Adipocyte (in vitro differentiated cells): ENCODE data around the gene ATP9A.

Experiments
- DNase-seq: peaks from one replicate; pipeline ENCODE4 v3.0.0-alpha.2; 2015; ENCODE audit warnings: low read depth
- H3K27me3 ChIP-seq: replicated peaks from 2 replicates; pipeline ENCODE4 v1.7.0; 2013; ENCODE audit warnings: mild to moderate bottlenecking, low read length, moderate library complexity; ENCODE audit not compliant: control insufficient read depth, insufficient read depth
- H3K36me3 ChIP-seq: 2 replicates; pipeline ENCODE4 v1.7.0; 2013; ENCODE audit warnings: low read length, mild to moderate bottlenecking, moderate library complexity; ENCODE audit not compliant: control insufficient read depth, insufficient read depth, severe bottlenecking
- H3K4me1 ChIP-seq: 2 replicates; pipeline ENCODE4 v1.7.0; 2013; ENCODE audit warnings: mild to moderate bottlenecking, low read length, moderate library complexity; ENCODE audit not compliant: control insufficient read depth, insufficient read depth
- H3K4me3 ChIP-seq: 2 replicates; pipeline ENCODE4 v1.7.0; 2013; ENCODE audit warnings: mild to moderate bottlenecking, low read length, moderate library complexity
- H3K9ac ChIP-seq: 2 replicates; pipeline ENCODE4 v1.7.0; 2013; ENCODE audit warnings: mild to moderate bottlenecking, low read length, moderate library complexity
- H3K9me3 ChIP-seq: 2 replicates; pipeline ENCODE4 v1.7.0; 2013; ENCODE audit warnings: mild to moderate bottlenecking, low read length, moderate library complexity; ENCODE audit not compliant: control insufficient read depth

Gene ATP9A

DNA sequence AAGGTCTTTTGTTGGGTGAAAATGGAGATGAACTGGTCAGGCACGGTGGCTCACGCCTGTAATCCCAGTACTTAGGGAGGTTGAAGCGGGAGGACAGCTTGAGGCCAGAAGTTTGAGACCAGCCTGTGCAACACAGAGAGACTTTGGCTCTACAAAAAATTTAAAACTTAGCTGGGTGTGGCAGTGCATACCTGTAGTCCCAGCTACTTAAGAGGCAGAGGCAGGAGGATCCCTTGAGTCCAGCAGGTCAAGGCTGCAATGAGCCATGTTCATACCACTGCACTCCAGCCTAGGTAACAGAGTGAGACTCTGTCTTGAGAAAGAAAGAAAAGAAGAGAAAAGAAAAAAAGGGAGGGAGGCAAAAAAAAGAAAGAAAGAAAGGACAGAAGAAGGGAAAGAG lies 134.8 kb downstream of the ATP9A start:
- Histone ChIP-seq H3K36me3 (peaks cover 30% of the 10 kb centered on the region), H3K4me1 (peaks cover 23% of the 10 kb centered on the region), H3K9me3 (no peaks in the 10 kb centered on the region), H3K4me3 (no peak overlapping the region), H3K9ac (no peak overlapping the region), H3K27me3 (no peaks in the 10 kb centered on the region)
- no peak for DNase-seq

DNA sequence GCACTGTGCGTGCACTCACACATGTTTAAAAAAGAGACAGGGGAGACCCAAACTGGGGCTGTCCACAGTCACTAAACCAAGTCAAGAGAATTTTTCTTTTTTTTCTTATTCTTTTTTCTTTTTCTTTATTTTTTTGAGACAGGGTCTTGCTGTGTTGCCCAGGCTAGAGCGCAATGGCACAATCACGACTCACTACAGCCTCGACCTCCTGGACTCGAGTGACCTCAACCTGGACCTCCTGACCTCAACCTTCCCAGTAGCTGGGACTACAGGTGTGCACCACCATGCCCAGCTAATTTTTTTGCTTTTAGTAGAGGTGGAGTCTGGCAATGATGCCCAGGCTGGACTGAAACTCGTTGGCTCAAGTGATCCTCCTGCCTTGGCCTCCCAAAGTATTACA lies 136.2 kb downstream of the ATP9A start:
- Histone ChIP-seq H3K4me3 (peak overlapping the region; percentile 63), H3K4me1 (peaks cover 23% of the 10 kb centered on the region), H3K27me3 (no peaks in the 10 kb centered on the region), H3K36me3 (peaks cover 36% of the 10 kb centered on the region), H3K9me3 (no peaks in the 10 kb centered on the region), H3K9ac (peak overlapping the region; percentile 65)
- no peak for DNase-seq

DNA sequence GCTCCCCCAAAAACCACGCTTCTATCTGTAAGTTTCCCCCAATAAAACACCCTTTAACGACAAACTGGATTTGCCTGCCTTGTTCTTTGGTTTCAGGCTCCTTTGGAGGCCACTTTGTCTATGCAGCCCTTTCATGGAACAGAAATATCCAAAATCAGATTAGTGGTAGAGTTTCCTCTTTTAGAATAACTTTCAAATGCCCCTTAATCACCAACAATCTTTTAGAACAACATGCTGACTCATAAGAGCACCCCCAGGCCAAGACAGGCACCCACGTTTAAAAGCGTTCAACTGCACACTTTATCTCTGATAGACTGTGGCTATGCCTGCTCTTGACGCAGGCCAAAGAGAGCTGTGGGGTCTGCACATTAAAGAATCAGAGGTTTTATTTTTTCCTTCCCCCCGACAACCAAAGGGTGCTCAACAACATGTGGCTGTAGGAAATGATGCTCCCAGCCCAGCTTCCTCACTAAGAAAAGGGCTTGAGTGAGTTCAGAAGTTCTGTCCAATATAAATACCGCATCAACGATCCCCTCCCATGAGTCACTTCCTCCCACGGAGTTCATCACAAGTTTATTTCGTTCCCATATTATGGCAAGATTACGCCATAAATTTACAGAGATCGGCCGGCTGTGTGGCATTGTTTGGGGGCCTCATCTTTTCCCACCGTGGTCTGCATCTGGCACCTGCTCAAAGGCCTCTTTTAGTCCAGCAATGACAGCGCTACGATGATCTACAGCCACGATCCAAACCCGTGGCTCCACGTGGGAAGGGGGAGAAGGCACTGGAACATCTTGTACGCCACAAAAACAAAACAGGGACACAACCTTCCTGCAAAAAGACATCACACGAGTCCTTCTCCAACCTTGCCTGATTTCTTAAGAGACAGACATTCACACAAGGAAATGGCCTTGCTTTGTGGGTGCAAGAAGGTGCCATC lies 136.9 kb downstream of the ATP9A start:
- DNase-seq, result peak; percentile 97
- Histone ChIP-seq H3K27me3 (no peaks in the 10 kb centered on the region), H3K4me1 (peaks cover 23% of the 10 kb centered on the region), H3K36me3 (peaks cover 33% of the 10 kb centered on the region), H3K4me3 (peak overlapping the region; percentile 63), H3K9me3 (no peaks in the 10 kb centered on the region), H3K9ac (peak overlapping the region; percentile 65)

DNA sequence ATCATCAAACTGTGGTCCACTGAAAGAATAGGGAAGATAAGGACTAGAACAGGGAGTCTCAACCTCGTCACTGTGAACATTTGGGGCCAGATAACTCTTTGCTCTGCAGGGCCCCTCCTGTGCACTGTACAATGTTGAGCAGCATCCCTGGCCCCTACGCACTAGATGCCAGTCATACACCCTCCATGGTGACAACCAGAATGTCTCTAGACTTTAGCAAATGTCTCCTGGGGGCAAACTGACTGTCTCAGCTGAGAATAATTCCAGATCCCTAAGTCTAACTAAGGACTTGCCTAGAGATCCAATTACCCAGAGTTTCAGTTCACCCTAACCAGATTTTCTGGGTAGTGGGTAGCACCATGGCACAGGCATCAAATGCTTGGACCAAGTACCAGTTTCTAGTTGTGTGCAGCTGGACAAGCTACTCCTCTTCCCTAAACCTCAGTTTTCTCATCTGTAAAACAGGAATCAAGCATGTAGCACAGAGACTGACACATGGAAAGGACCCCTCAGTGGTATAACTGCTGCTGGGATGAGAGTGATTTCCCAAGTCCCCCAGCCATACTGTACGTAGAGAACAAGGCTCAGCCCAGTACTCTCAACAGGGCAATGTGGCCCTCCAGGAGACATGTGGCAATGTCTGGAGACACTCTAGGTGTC lies 138.7 kb downstream of the ATP9A start:
- Histone ChIP-seq H3K27me3 (no peaks in the 10 kb centered on the region), H3K4me3 (no peak overlapping the region), H3K9ac (no peak overlapping the region), H3K36me3 (peaks cover 35% of the 10 kb centered on the region), H3K4me1 (peaks cover 23% of the 10 kb centered on the region), H3K9me3 (no peaks in the 10 kb centered on the region)
- DNase-seq, result no peak

DNA sequence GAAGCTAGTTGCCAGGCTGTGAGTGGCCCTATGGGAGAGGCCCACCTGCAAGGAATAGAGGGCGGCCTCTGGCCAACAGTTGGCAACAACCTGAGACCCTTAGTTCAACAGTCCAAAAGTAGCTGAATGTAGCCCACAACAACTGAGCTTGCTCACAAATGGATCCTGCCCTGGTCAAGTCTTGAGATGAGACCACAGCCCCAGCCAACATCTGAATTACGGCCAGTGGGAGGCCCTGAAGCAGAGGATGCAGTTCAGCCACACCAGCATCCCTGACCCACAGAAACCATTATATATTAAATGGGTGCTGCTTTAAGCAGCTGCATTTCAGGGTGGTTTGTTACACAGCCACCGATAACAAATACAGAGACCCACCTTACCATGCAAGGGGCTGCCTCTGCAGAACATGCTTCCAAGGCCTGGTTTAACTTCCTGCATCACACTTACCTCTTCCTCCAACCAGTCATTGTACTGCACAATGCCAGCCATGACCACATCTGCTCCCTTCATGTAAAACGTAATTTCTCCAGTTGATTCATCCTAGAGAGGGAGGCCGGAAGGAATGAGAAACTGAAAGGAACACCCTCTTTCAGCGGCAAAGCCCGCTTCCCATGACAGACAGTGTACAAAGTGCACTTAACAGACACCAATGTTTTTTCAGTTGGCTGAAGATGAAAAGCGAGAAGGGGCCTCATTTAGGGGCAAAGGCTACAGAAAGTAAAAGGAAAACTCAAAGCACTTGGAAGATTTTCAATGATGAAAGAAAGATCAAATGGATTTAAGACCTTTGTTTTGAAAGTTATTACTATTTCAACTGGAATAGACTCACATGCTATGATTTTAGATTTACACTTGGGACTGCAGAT lies 139.4 kb downstream of the ATP9A start:
- H3K9me3 ChIP-seq, result no peaks in the 10 kb centered on the region
- no peak for DNase-seq
- no peaks in the 10 kb centered on the region for H3K27me3 ChIP-seq
- no peak overlapping the region for H3K9ac ChIP-seq
- no peak overlapping the region for H3K4me3 ChIP-seq
- H3K4me1 ChIP-seq, result peaks cover 23% of the 10 kb centered on the region
- H3K36me3 ChIP-seq, result peaks cover 38% of the 10 kb centered on the region

DNA sequence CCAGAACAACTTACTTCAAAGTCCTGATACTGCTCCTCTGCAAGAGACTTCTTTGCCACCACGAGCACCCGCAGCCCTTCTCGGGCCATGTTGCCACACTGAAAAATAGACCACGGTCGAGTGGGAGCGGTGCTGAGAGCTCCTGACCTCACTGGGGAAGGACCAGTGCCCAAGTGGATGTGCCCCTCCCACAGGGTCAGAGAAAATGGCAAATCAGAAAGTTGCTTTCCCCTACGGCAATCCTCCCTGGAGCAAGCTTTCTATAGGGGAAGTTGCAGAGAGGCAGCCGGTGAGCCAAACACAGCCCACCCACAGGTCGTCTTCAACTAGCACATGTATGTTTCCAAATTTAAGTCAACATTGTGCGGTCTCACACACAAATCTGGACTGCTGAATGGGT lies 140.6 kb downstream of the ATP9A start:
- Histone ChIP-seq H3K27me3 (no peaks in the 10 kb centered on the region), H3K4me3 (no peak overlapping the region), H3K9me3 (no peaks in the 10 kb centered on the region), H3K9ac (no peak overlapping the region), H3K36me3 (peaks cover 48% of the 10 kb centered on the region), H3K4me1 (peaks cover 23% of the 10 kb centered on the region)
- no peak for DNase-seq

DNA sequence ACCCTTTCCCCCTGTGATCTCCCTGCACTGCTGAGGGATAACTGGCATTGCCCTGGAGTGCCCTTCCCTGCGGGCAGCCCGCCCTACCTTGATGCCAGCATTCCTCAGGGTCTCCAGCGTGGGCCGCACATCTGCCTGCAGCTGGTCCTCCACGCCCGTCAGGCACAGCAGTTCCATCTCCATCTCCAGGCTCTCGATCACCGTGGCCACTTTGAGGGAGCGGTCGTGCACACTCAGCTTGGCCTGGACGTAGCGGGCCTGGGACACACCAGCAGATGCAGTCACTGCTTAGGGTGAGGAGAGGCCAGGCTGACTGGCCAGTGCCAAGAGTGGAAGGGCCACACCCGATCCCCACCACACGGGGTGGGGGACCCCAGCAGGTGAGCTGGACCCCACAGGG lies 143.1 kb downstream of the ATP9A start:
- Histone ChIP-seq H3K36me3 (peaks cover 68% of the 10 kb centered on the region), H3K9ac (no peak overlapping the region), H3K4me3 (no peak overlapping the region), H3K27me3 (no peaks in the 10 kb centered on the region), H3K4me1 (peaks cover 5% of the 10 kb centered on the region), H3K9me3 (no peaks in the 10 kb centered on the region)
- DNase-seq, result no peak

DNA sequence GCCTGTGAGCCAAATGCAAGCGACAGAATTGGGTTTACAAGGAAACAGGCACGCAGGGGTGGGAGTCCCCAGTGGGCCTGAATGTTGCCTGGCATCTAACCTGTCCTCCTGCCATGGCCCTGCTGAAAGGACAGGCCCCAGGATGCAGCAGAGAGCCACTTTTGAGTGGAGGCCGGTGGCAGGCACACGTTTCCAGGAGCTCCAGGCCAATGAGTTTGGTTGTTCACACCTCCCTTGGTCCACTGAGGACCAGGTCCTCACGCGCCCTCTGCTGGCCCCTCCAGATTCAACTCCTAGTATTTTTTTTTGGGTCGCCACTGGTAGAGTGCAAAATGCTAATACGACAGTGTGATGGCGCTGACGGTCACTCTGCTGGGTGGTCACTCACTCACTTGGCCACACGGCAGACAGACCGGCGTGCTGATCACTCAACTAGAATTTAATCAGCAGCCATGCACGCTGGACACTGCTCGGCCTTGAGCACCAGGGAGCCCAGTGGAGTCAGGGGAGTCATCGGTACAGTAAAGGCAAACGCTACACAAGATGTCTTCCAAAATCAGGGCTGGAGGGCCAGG lies 143.9 kb downstream of the ATP9A start:
- no peaks in the 10 kb centered on the region for H3K9me3 ChIP-seq
- no peak overlapping the region for H3K9ac ChIP-seq
- H3K4me1 ChIP-seq, result peaks cover 5% of the 10 kb centered on the region
- H3K36me3 ChIP-seq, result peaks cover 72% of the 10 kb centered on the region
- peak; percentile 71 for DNase-seq
- H3K4me3 ChIP-seq, result no peak overlapping the region
- H3K27me3 ChIP-seq, result no peaks in the 10 kb centered on the region

DNA sequence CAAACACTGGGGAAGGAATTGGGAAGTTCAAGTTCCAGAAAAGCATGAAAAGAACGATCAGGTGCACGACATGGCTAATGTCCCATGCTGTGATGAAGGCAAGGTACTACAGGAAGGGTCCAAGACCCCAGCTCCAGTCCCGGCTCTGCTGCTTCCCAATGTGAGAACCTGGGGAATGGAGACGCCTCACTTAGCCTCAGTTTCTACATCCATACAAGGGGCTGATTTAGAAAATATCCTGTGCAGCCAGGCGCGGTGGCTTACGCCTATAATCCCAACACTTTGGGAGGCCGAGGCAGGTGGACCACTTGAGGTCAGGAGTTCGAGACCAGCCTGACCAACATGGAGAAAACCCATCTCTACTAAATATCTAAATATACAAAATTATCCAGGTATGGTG lies 144.9 kb downstream of the ATP9A start:
- Histone ChIP-seq H3K36me3 (peaks cover 77% of the 10 kb centered on the region), H3K27me3 (no peaks in the 10 kb centered on the region), H3K4me1 (no peaks in the 10 kb centered on the region), H3K4me3 (no peak overlapping the region), H3K9me3 (no peaks in the 10 kb centered on the region), H3K9ac (no peak overlapping the region)
- no peak for DNase-seq

DNA sequence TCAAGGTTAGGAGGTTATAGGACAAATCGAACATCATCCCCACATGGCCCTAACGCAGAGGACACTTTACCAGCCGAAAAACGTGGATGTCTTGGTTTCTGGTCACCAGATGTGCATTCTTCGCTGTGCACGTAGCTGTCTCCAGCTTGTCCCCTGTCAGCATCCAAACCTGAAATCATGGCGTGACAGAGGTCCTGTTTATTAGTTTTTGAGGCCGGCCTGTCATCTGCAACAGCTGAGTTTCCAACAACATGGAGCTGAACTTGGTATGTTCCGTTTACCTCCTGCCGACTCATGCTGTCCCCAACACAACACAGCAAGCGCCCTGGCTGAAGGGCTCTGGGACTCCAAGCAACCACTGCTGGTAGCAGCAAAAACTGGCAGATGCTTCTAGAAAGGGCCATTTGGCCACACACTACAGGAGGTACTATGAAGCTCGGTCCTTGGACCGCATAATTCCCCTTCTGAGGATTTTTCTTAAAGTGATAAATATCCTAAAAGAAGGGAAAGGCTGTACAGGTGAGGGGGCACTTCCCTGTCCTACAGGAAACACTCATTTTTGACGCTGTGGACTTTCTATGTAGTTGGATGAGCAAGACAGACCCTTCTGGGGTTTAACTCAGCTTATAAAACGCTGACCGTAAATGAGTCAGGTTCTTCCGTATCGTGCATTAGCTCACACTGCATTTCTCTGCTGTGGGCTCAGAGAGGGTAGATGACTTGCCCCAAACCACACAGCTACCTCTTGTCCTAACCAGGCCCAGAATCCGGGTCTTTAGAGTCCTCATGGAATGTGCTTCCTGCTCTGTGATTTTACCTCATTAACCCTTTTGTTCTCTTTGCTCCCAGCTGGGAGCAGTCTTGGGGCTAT lies 146.0 kb downstream of the ATP9A start:
- Histone ChIP-seq H3K27me3 (no peaks in the 10 kb centered on the region), H3K36me3 (peaks cover 77% of the 10 kb centered on the region), H3K9ac (no peak overlapping the region), H3K9me3 (no peaks in the 10 kb centered on the region), H3K4me3 (no peak overlapping the region), H3K4me1 (no peaks in the 10 kb centered on the region)
- no peak for DNase-seq
